Endothelial cell of umbilical vein (primary cell): ENCODE data around the gene ABCB4. TPM values are rescaled to one million over a fixed set of nuclear protein-coding genes. Genes with fewer than 3 reads are reported as not detected.

Experiments used
- BruUV-seq: library from RNA; stranded (reverse); fragments of 400-500 nt; replicated peaks from 2 replicates; lab custom pipeline; 2021; lab: Mats Ljungman, UMichigan
- CTCF ChIA-PET: fragments of 300-600, 350-600 bp; sonication (Branson Sonifier 250); formaldehyde crosslinking; loops from one replicate; lab custom pipeline; 2021; ENCODE audit warnings: antibody characterized with exemption, inconsistent platforms; lab: Charles Lee
- POLR2A ChIA-PET: fragments of 300-600, 350-600 bp; sonication (Branson Sonifier 250); formaldehyde crosslinking; loops from one replicate; lab custom pipeline; 2021; ENCODE audit warnings: antibody characterized with exemption, inconsistent platforms; lab: Charles Lee
- DNase-seq: peaks from one replicate; pipeline ENCODE4 v3.0.0-alpha.2; 2011; ENCODE audit warnings: low read depth, low spot score
- FAIRE-seq: peaks from 2 replicates; lab custom pipeline; 2011; peaks lifted over from hg19 to GRCh38; lab: Jason Lieb, UNC
- H2AFZ ChIP-seq: 2 replicates; pipeline ENCODE4 v1.6.0; 2012; ENCODE audit warnings: low read depth, low read length, control low read depth, inconsistent platforms
- H3K27ac ChIP-seq: 2 replicates; pipeline ENCODE4 v1.5.1; 2011; ENCODE audit warnings: low read depth, mild to moderate bottlenecking, control low read depth, low read length, moderate library complexity; ENCODE audit not compliant: insufficient read depth
- H3K27me3 ChIP-seq, 2 experiments: 2 replicates each; pipeline versions ENCODE4 v1.6.0 to v1.6.1; 2011; ENCODE audit warnings: low read length in 2 of 2, mixed read lengths in 1 of 2; ENCODE audit not compliant: control insufficient read depth in 2 of 2, insufficient read depth in 2 of 2
- H3K36me3 ChIP-seq, 2 experiments: 2 replicates in 1 of 2; 3 replicates in 1 of 2; pipeline ENCODE4 v1.5.1; 2011; ENCODE audit warnings: low read length in 2 of 2, mild to moderate bottlenecking in 1 of 2, moderate library complexity in 1 of 2; ENCODE audit not compliant: control insufficient read depth in 2 of 2, insufficient read depth in 2 of 2; ENCODE audit errors: extremely low read depth in 1 of 2
- H3K4me1 ChIP-seq: 3 replicates; pipeline ENCODE4 v1.5.1; 2011; ENCODE audit warnings: mild to moderate bottlenecking, low read length; ENCODE audit not compliant: control insufficient read depth, insufficient read depth; ENCODE audit errors: extremely low read depth
- H3K4me2 ChIP-seq: 2 replicates; pipeline ENCODE4 v1.6.1; 2011; ENCODE audit warnings: low read length, control low read depth, mixed read lengths; ENCODE audit not compliant: insufficient read depth
- H3K4me3 ChIP-seq, 3 experiments: fragments of 200-600 bp in 1 of 3; sonication (generic), shearing (Covaris generic) in 1 of 3; replicated peaks in 1 of 3; 2 replicates each; pipeline ENCODE4 v1.5.1; 2011 to 2016; ENCODE audit warnings: control low read depth in 3 of 3, low read length in 3 of 3, mild to moderate bottlenecking in 2 of 3, inconsistent platforms in 1 of 3, low read depth in 1 of 3, moderate library complexity in 1 of 3; ENCODE audit not compliant: insufficient read depth in 1 of 3
- H3K79me2 ChIP-seq: 2 replicates; pipeline ENCODE4 v1.6.0; 2012; ENCODE audit warnings: low read length, inconsistent platforms; ENCODE audit not compliant: control insufficient read depth, insufficient read depth
- H3K9ac ChIP-seq: replicated peaks from 2 replicates; pipeline ENCODE3; 2011; ENCODE audit warnings: low read length, control low read depth; ENCODE audit not compliant: insufficient read depth; ENCODE audit errors: extremely low read depth
- H3K9me1 ChIP-seq: replicated peaks from 3 replicates; pipeline ENCODE4 v1.6.0; 2011; ENCODE audit warnings: mild to moderate bottlenecking, low read length; ENCODE audit not compliant: control insufficient read depth, insufficient read depth; ENCODE audit errors: extremely low read depth
- H3K9me3 ChIP-seq: replicated peaks from 2 replicates; pipeline ENCODE4 v1.5.1; 2012; ENCODE audit warnings: low read length, inconsistent platforms; ENCODE audit not compliant: control insufficient read depth, insufficient read depth
- H4K20me1 ChIP-seq: replicated peaks from 2 replicates; pipeline ENCODE3; 2011; ENCODE audit warnings: mild to moderate bottlenecking, low read length; ENCODE audit not compliant: control insufficient read depth, insufficient read depth; ENCODE audit errors: extremely low read depth
- CTCF ChIP-seq, 2 donors: IDR thresholded peaks; 1 replicate in 1 of 2; 2 replicates in 1 of 2; pipeline ENCODE4 v1.5.1; 2011; ENCODE audit warnings: low read length in 2 of 2, mild to moderate bottlenecking in 2 of 2, moderate library complexity in 2 of 2, control low read depth in 1 of 2, inconsistent platforms in 1 of 2, low read depth in 1 of 2; ENCODE audit not compliant: insufficient read depth in 1 of 2; ENCODE audit errors: extremely low read depth in 1 of 2
- EZH2 ChIP-seq: IDR thresholded peaks from 2 replicates; pipeline ENCODE4 v1.6.1; 2012; ENCODE audit warnings: borderline replicate concordance, low read depth, mild to moderate bottlenecking, moderate library complexity, low read length, inconsistent platforms; ENCODE audit not compliant: severe bottlenecking
- FOS ChIP-seq: IDR thresholded peaks from 2 replicates; pipeline ENCODE4 v1.6.1; 2011; ENCODE audit warnings: mild to moderate bottlenecking, low read length, moderate library complexity, borderline replicate concordance; ENCODE audit not compliant: insufficient read depth
- GATA2 ChIP-seq: IDR thresholded peaks from 2 replicates; pipeline ENCODE4 v1.7.0; 2011; ENCODE audit warnings: low read depth, mild to moderate bottlenecking, moderate library complexity, mixed read lengths, low read length; ENCODE audit not compliant: insufficient read length, insufficient read depth
- JUN ChIP-seq: IDR thresholded peaks from 2 replicates; pipeline ENCODE4 v1.6.1; 2011; ENCODE audit warnings: borderline replicate concordance, low read depth; ENCODE audit not compliant: insufficient read length, insufficient read depth
- MAX ChIP-seq: IDR thresholded peaks from 2 replicates; pipeline ENCODE4 v1.6.1; 2011; ENCODE audit not compliant: insufficient read depth, insufficient read length
- MYC ChIP-seq: IDR thresholded peaks from one replicate; pipeline ENCODE4 v1.6.1; 2011; ENCODE audit warnings: mild to moderate bottlenecking, low read depth, low read length
- POLR2A ChIP-seq: IDR thresholded peaks from 2 replicates; pipeline ENCODE4 v1.6.1; 2012; ENCODE audit warnings: low read depth, mild to moderate bottlenecking, control low read depth, low read length
- POLR2AphosphoS5 ChIP-seq: IDR thresholded peaks from 2 replicates; pipeline ENCODE4 v1.6.1; 2012; ENCODE audit warnings: low read depth, mild to moderate bottlenecking, control low read depth, low read length, moderate library complexity; ENCODE audit not compliant: insufficient read depth
- dilution Hi-C: fragments of 300-500 bp; cut with MboI; formaldehyde crosslinking; loops from one replicate; pipeline ENCODE4 v1.15.0; 2019; ENCODE audit warnings: low sequenced_read_pairs; ENCODE audit not compliant: extremely low pct_ligation_motif_present
- intact Hi-C: fragments of 100-400 bp; cut with micrococcal nuclease; formaldehyde crosslinking; loops from one replicate; pipeline ENCODE4 v1.10.0; 2022
- polyA plus RNA-seq, 4 experiments: library from polyadenylated mRNA; depleted of rRNA in 3 of 4; stranded (reverse) in 3 of 4; unstranded in 1 of 4; fragments of >200 nt; gene quantifications; 2 replicates each; pipeline versions ENCODE4 v1.2.1 to v1.2.3, GENCODE V29; 2011 to 2012; ENCODE audit warnings: missing spikeins in 1 of 4
- total RNA-seq: library from RNA; stranded (reverse); gene quantifications from 2 replicates; pipeline ENCODE4 v1.2.3, GENCODE V29; 2021

The ABCB4 gene
- total and polyA plus RNA-seq, 2 donors (not counting 3 experiments of a cell fraction or from before 2014, with no cell fraction given) = 0.11 to 0.15 TPM

GRCh38 chr7:87427288-87427687 is 48.2 kb downstream of the ABCB4 start:
- no peak overlapping the region for H3K4me3 ChIP-seq
- no peak overlapping the region for H3K9ac ChIP-seq
- no peaks in the 10 kb centered on the region for H3K36me3 ChIP-seq
- dilution Hi-C loops = no loop called here
- intact Hi-C loops = no loop called here
- CTCF ChIA-PET = interaction anchor here (1.1 to 2.8 kb wide), 2 partner anchors 12 to 14 kb away, joined by 3 to 10 read pairs; no protein-coding TSS in a partner anchor
- no peak for DNase-seq
- H3K79me2 ChIP-seq = no peaks in the 10 kb centered on the region
- H3K4me1 ChIP-seq = no peaks in the 10 kb centered on the region
- no peak overlapping the region for H3K4me2 ChIP-seq
- TF ChIP-seq MYC (no peak), CTCF (IDR thresholded peaks at IDR 0.05; ENCODE audit: extremely low read depth in 1 of 2, insufficient read depth in 1 of 2, low read depth in 1 of 2, low read length in 2 of 2) (no peak), JUN (no peak), POLR2A (no peak)
- no TSS peak for BruUV-seq
- no peak overlapping the region for H3K27ac ChIP-seq
- H3K9me1 ChIP-seq = no peaks in the 10 kb centered on the region
- FAIRE-seq = no peak
- POLR2A ChIA-PET = no interaction called here
- H3K27me3 ChIP-seq = peaks cover 2% of the 10 kb centered on the region in 2 experiments
- no peaks in the 10 kb centered on the region for H3K9me3 ChIP-seq
- no peaks in the 10 kb centered on the region for H4K20me1 ChIP-seq
- no peak overlapping the region for H2AFZ ChIP-seq

GRCh38 chr7:87426160-87426559 is 49.3 kb downstream of the ABCB4 start:
- DNase-seq = no peak
- Histone ChIP-seq H3K79me2 (no peaks in the 10 kb centered on the region), H3K9me1 (no peaks in the 10 kb centered on the region), H3K27ac (no peak overlapping the region), H3K4me3 (no peak overlapping the region), H3K4me1 (no peaks in the 10 kb centered on the region), H3K4me2 (no peak overlapping the region), H3K27me3 (peaks cover 2% of the 10 kb centered on the region in 2 experiments), H4K20me1 (no peaks in the 10 kb centered on the region), H3K36me3 (no peaks in the 10 kb centered on the region), H3K9me3 (no peaks in the 10 kb centered on the region), H2AFZ (no peak overlapping the region), H3K9ac (no peak overlapping the region)
- no peak for FAIRE-seq
- CTCF ChIA-PET = no interaction called here
- TF ChIP-seq JUN = no peak
- no peak for TF ChIP-seq FOS
- TF ChIP-seq EZH2 = no peak
- no peak for TF ChIP-seq CTCF (IDR thresholded peaks at IDR 0.05; ENCODE audit: extremely low read depth in 1 of 2, insufficient read depth in 1 of 2, low read depth in 1 of 2, low read length in 2 of 2)
- no peak for TF ChIP-seq POLR2A
- TF ChIP-seq POLR2AphosphoS5 = no peak
- TF ChIP-seq MYC = no peak
- TF ChIP-seq GATA2 = no peak
- TF ChIP-seq MAX = no peak
- intact Hi-C loops (no loop called here), dilution Hi-C loops (no loop called here)
- no TSS peak for BruUV-seq
- POLR2A ChIA-PET = no interaction called here
